ENCODE measurements around the gene DHRS11.

GRCh38 chr17:36545465-36546417, 45.9 kb upstream of the DHRS11 start:
- peak in 1 of 5 experiments; percentile 26 for TF ChIP-seq CTCF (IDR thresholded peaks at IDR 0.05 in 4 of 5, conservative IDR thresholded peaks at IDR 0.05 in 1 of 5)
- peak; percentile 83 to 92 for TF ChIP-seq POLR2A (IDR thresholded peaks at IDR 0.05)
